ENCODE data around the gene CYBRD1.
"Not testable (repeated sequence)": the region's sequence is repeated elsewhere in the genome, so short reads cannot be mapped to it uniquely, and the experiment has no call there.

CYBRD1 gene

GRCh38 chr2:171487803-171488259 is 34.4 kb upstream of the CYBRD1 start:
- Histone ChIP-seq H3K4me1 (ENCODE audit: control insufficient read depth, insufficient read depth, low read length, poor library complexity, severe bottlenecking) (peaks cover under 1% of the 10 kb centered on the region), H3K9me3 (ENCODE audit: control insufficient read depth, low read length) (no peaks in the 10 kb centered on the region), H3K36me3 (ENCODE audit: control insufficient read depth, insufficient read depth, low read length) (no peaks in the 10 kb centered on the region), H3K27ac (ENCODE audit: low read depth, low read length, severe bottlenecking) (no peak overlapping the region), H3K4me3 (ENCODE audit: extremely low read depth, insufficient read depth, low read length, poor library complexity, severe bottlenecking) (no peak overlapping the region)
- WGBS, 2 experiments (ENCODE audit: insufficient coverage in 2 of 2): 92 to 100% methylated on average over 2 of the region's 4 CpGs

DNA sequence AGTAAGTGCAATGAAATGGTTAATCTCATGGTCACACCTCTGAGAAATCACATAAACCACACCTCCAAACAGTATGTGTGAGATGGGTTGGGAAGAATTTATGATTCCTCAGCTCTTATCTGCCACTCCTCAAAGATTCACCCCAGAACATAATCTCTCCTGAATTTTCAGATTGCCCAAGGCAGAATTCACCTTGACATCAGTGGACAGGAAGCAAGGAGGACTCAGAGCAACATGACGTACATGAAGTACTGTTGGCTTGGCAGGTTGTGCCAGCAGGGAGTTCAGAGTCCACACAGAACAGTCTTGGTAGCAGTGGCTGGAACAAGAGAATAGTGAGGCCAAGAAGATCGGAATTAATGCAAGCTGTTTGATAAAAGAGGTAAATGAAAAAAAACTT is 31.7 kb upstream of the CYBRD1 start:
- Histone ChIP-seq H3K4me3 (ENCODE audit: extremely low read depth, insufficient read depth, low read length, poor library complexity, severe bottlenecking) (no peak overlapping the region), H3K4me1 (ENCODE audit: control insufficient read depth, insufficient read depth, low read length, poor library complexity, severe bottlenecking) (no peaks in the 10 kb centered on the region), H3K27ac (ENCODE audit: low read depth, low read length, severe bottlenecking) (no peak overlapping the region), H3K36me3 (ENCODE audit: control insufficient read depth, insufficient read depth, low read length) (no peaks in the 10 kb centered on the region), H3K9me3 (ENCODE audit: control insufficient read depth, low read length) (no peaks in the 10 kb centered on the region)
- WGBS, 2 experiments (ENCODE audit: insufficient coverage in 2 of 2): 97 to 100% methylated on average over 1 to 2 of the region's 2 CpGs

- no peak overlapping the region for H3K4me3 ChIP-seq (ENCODE audit: extremely low read depth, insufficient read depth, low read length, poor library complexity, severe bottlenecking)
- H3K36me3 ChIP-seq (ENCODE audit: control insufficient read depth, insufficient read depth, low read length): no peaks in the 10 kb centered on the region
- no peaks in the 10 kb centered on the region for H3K4me1 ChIP-seq (ENCODE audit: control insufficient read depth, insufficient read depth, low read length, poor library complexity, severe bottlenecking)
- H3K27ac ChIP-seq (ENCODE audit: low read depth, low read length, severe bottlenecking): no peak overlapping the region
- no peaks in the 10 kb centered on the region for H3K9me3 ChIP-seq (ENCODE audit: control insufficient read depth, low read length)
- WGBS, 2 experiments (ENCODE audit: insufficient coverage in 2 of 2): 89 to 97% methylated on average over 3 of the region's 3 CpGs
These were observed 31.0 kb upstream of the CYBRD1 start for GRCh38 chr2:171491292-171491691.

GRCh38 chr2:171492664-171493063 is 29.6 kb upstream of the CYBRD1 start:
- no peaks in the 10 kb centered on the region for H3K9me3 ChIP-seq (ENCODE audit: control insufficient read depth, low read length)
- no peak overlapping the region for H3K27ac ChIP-seq (ENCODE audit: low read depth, low read length, severe bottlenecking)
- WGBS, 2 experiments (ENCODE audit: insufficient coverage in 2 of 2): 86 to 100% methylated on average over 1 to 5 of the region's 6 CpGs
- H3K36me3 ChIP-seq (ENCODE audit: control insufficient read depth, insufficient read depth, low read length): no peaks in the 10 kb centered on the region
- H3K4me3 ChIP-seq (ENCODE audit: extremely low read depth, insufficient read depth, low read length, poor library complexity, severe bottlenecking): no peak overlapping the region
- H3K4me1 ChIP-seq (ENCODE audit: control insufficient read depth, insufficient read depth, low read length, poor library complexity, severe bottlenecking): no peaks in the 10 kb centered on the region

DNA sequence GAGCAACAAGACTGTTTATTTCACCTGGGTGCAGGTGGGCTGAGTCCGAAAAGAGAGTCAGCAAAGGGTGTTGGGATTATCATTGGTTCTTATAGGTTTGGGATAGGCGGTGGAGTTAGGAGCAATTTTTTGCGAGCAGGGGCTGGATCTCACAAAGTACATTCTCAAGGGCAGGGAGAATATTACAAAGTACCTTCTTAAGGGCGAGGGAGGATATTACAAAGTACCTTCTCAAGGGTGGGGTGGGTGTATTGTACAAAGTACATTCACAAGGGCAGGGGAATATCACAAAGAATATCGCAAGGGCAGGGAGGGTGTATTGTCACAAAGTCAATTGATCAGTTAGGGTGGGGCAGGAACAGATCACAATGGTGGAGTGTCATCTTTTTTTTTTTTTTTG is 24.6 kb upstream of the CYBRD1 start:
- not testable (repeated sequence) for H3K27ac ChIP-seq (ENCODE audit: low read depth, low read length, severe bottlenecking); H3K4me1 ChIP-seq (ENCODE audit: control insufficient read depth, insufficient read depth, low read length, poor library complexity, severe bottlenecking); H3K9me3 ChIP-seq (ENCODE audit: control insufficient read depth, low read length); H3K36me3 ChIP-seq (ENCODE audit: control insufficient read depth, insufficient read depth, low read length); H3K4me3 ChIP-seq (ENCODE audit: extremely low read depth, insufficient read depth, low read length, poor library complexity, severe bottlenecking)
- 88 to 100% methylated on average over 5 of the region's 5 CpGs for WGBS, 2 experiments (ENCODE audit: insufficient coverage in 2 of 2)

GRCh38 chr2:171505374-171505773 is 16.9 kb upstream of the CYBRD1 start:
- no peaks in the 10 kb centered on the region for H3K4me1 ChIP-seq (ENCODE audit: control insufficient read depth, insufficient read depth, low read length, poor library complexity, severe bottlenecking)

DNA sequence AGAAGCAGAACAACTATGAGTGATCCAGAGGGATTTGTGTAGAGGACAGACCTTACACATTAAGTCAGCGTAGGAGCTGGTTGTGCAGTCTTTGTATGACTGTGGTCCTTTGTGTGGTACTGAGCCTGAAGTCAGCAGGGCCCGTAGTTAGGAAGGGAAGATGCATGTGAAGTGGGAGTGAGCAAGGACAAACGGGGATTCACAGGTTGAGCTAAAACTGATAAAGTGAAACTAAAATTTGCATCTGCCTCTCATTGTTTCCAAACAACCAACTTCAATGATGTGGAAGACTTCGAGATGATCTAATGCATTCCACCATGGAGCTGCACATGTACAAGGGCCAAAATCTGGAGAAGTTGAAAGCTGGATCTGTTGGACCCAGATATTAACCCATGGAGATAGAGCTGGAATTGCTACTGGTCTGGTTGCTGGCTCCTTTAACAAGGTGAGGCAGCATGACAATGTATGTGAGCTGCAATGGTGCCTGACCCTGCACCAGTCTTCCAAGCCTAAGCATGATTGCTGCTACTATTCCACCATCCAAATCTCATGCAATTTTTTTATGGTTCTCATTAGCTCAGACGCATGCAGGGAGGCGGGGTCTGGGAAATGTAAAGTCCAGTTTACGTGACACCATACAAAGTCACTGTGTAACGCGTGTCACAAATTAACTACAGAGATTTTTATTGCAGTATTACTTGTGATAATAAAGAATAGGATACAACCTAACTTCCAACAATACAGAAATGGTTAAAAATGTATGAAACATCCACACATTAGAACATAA is 12.1 kb upstream of the CYBRD1 start:
- peaks cover 9% of the 10 kb centered on the region for H3K4me1 ChIP-seq (ENCODE audit: control insufficient read depth, insufficient read depth, low read length, poor library complexity, severe bottlenecking)
- 43 to 52% methylated on average over 2 to 3 of the region's 9 CpGs for WGBS, 2 experiments (ENCODE audit: insufficient coverage in 2 of 2)

More at GRCh38 chr2:171505374-171505773, 16.9 kb upstream of the CYBRD1 start:
- WGBS, 2 experiments (ENCODE audit: insufficient coverage in 2 of 2): 100% methylated on average over 1 of the region's 2 CpGs; no CpG with 5 or more reads in 1 of the 2 experiments
- Histone ChIP-seq H3K36me3 (ENCODE audit: control insufficient read depth, insufficient read depth, low read length) (no peaks in the 10 kb centered on the region), H3K4me3 (ENCODE audit: extremely low read depth, insufficient read depth, low read length, poor library complexity, severe bottlenecking) (no peak overlapping the region), H3K27ac (ENCODE audit: low read depth, low read length, severe bottlenecking) (no peak overlapping the region), H3K9me3 (ENCODE audit: control insufficient read depth, low read length) (peaks cover 6% of the 10 kb centered on the region)

DNA sequence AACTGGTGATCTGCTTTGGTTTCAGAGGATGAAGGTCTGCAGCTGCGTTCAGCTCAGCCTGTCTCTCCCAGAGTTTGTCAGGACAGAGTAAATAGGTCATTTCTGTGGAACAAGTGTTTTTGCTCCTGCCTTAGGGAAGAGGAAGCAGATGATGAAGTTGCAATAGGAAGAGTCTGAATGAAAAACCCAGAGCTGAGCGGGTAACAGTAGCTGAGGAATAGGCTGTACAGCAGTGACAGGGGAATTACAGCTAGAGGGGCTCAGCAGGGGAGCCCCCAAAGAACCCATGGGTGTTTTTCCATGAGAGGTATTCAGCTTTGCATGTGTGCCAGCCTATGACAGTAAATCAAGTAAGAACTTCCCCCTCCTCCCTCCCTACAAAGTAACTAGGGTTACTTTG is 10.3 kb upstream of the CYBRD1 start:
- 89 to 90% methylated on average over 2 of the region's 2 CpGs for WGBS, 2 experiments (ENCODE audit: insufficient coverage in 2 of 2)

More for the DNA sequence above, 12.1 kb upstream of the CYBRD1 start:
- Histone ChIP-seq H3K9me3 (ENCODE audit: control insufficient read depth, low read length) (no peaks in the 10 kb centered on the region), H3K27ac (ENCODE audit: low read depth, low read length, severe bottlenecking) (no peak overlapping the region), H3K36me3 (ENCODE audit: control insufficient read depth, insufficient read depth, low read length) (no peaks in the 10 kb centered on the region), H3K4me3 (ENCODE audit: extremely low read depth, insufficient read depth, low read length, poor library complexity, severe bottlenecking) (no peak overlapping the region)

DNA sequence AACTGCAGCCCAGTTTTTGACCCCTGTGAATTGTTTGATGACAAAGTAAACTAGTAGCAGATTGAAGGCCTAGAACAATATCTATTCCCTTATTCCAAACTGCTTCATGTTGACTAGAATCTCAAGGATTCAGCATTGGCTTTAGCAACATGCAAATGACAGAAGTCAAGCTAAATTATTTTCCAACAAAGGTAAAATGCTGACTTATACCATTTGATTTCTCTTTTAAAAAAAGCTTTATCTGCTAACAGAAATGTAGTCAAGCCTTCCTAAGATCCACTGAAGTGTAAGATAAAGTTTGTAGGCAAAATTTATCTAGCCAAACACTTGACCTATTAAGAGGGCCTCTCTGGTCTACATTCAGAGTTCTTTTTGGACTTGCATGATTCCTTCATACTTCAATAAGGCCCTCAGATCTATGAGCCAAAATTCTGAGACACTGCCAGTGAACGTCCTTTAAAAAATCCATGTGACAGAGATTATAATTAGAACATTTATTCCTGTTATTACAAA is 9.5 kb upstream of the CYBRD1 start:
- peaks cover 14% of the 10 kb centered on the region for H3K4me1 ChIP-seq (ENCODE audit: control insufficient read depth, insufficient read depth, low read length, poor library complexity, severe bottlenecking)
- H3K27ac ChIP-seq (ENCODE audit: low read depth, low read length, severe bottlenecking): no peak overlapping the region
- H3K9me3 ChIP-seq (ENCODE audit: control insufficient read depth, low read length): peaks cover 4% of the 10 kb centered on the region
- no peaks in the 10 kb centered on the region for H3K36me3 ChIP-seq (ENCODE audit: control insufficient read depth, insufficient read depth, low read length)
- no peak overlapping the region for H3K4me3 ChIP-seq (ENCODE audit: extremely low read depth, insufficient read depth, low read length, poor library complexity, severe bottlenecking)
- no CpG with 5 or more reads among the region's 1 CpG for WGBS, 2 experiments (ENCODE audit: insufficient coverage in 2 of 2)

More for the DNA sequence above, 10.3 kb upstream of the CYBRD1 start:
- Histone ChIP-seq H3K9me3 (ENCODE audit: control insufficient read depth, low read length) (peaks cover 4% of the 10 kb centered on the region), H3K4me3 (ENCODE audit: extremely low read depth, insufficient read depth, low read length, poor library complexity, severe bottlenecking) (no peak overlapping the region), H3K4me1 (ENCODE audit: control insufficient read depth, insufficient read depth, low read length, poor library complexity, severe bottlenecking) (peaks cover 14% of the 10 kb centered on the region), H3K27ac (ENCODE audit: low read depth, low read length, severe bottlenecking) (no peak overlapping the region), H3K36me3 (ENCODE audit: control insufficient read depth, insufficient read depth, low read length) (no peaks in the 10 kb centered on the region)

DNA sequence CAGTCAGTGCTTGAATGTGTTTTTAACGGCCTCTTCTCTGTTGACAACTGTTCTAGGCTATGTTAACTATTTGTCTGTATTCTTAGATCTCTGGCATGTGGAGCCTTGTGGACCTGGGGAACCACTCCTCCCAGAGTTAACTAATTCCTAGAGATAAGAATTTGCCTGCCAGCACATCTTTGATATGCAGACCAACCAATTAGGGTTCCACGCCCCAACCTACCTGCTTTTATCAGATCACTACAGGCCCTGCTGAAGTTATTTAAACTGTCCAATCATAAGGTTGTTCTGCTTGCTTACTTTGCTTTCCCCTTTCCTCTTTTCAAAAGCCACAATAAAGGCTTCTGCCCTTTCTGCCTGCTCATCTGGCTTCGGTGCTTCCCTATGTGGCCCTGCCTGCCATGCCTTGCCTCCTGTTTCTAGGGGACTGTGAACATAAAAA is 8.5 kb upstream of the CYBRD1 start:
- peaks cover 4% of the 10 kb centered on the region for H3K9me3 ChIP-seq (ENCODE audit: control insufficient read depth, low read length)
- no peaks in the 10 kb centered on the region for H3K36me3 ChIP-seq (ENCODE audit: control insufficient read depth, insufficient read depth, low read length)
- peak overlapping the region; percentile 49 for H3K27ac ChIP-seq (ENCODE audit: low read depth, low read length, severe bottlenecking)
- peaks cover 14% of the 10 kb centered on the region for H3K4me1 ChIP-seq (ENCODE audit: control insufficient read depth, insufficient read depth, low read length, poor library complexity, severe bottlenecking)
- H3K4me3 ChIP-seq (ENCODE audit: extremely low read depth, insufficient read depth, low read length, poor library complexity, severe bottlenecking): no peak overlapping the region
- WGBS, 2 experiments (ENCODE audit: insufficient coverage in 2 of 2): 48 to 65% methylated on average over 2 of the region's 3 CpGs
